HG03045 (cell line): ENCODE measurements around the gene TUT4.
"Not testable (repeated sequence)": the region's sequence is repeated elsewhere in the genome, so short reads cannot be mapped to it uniquely, and the experiment has no call there.

ENCODE experiments used
- ATAC-seq: cut with Tn5 transposase; IDR thresholded peaks from one replicate; pipeline ENCODE4 v1.9.1; 2021; ENCODE audit warnings: mild to moderate bottlenecking, moderate library complexity; ENCODE audit not compliant: unreplicated experiment

TUT4 gene, protein sequence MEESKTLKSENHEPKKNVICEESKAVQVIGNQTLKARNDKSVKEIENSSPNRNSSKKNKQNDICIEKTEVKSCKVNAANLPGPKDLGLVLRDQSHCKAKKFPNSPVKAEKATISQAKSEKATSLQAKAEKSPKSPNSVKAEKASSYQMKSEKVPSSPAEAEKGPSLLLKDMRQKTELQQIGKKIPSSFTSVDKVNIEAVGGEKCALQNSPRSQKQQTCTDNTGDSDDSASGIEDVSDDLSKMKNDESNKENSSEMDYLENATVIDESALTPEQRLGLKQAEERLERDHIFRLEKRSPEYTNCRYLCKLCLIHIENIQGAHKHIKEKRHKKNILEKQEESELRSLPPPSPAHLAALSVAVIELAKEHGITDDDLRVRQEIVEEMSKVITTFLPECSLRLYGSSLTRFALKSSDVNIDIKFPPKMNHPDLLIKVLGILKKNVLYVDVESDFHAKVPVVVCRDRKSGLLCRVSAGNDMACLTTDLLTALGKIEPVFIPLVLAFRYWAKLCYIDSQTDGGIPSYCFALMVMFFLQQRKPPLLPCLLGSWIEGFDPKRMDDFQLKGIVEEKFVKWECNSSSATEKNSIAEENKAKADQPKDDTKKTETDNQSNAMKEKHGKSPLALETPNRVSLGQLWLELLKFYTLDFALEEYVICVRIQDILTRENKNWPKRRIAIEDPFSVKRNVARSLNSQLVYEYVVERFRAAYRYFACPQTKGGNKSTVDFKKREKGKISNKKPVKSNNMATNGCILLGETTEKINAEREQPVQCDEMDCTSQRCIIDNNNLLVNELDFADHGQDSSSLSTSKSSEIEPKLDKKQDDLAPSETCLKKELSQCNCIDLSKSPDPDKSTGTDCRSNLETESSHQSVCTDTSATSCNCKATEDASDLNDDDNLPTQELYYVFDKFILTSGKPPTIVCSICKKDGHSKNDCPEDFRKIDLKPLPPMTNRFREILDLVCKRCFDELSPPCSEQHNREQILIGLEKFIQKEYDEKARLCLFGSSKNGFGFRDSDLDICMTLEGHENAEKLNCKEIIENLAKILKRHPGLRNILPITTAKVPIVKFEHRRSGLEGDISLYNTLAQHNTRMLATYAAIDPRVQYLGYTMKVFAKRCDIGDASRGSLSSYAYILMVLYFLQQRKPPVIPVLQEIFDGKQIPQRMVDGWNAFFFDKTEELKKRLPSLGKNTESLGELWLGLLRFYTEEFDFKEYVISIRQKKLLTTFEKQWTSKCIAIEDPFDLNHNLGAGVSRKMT (N-terminal part only)

DNA sequence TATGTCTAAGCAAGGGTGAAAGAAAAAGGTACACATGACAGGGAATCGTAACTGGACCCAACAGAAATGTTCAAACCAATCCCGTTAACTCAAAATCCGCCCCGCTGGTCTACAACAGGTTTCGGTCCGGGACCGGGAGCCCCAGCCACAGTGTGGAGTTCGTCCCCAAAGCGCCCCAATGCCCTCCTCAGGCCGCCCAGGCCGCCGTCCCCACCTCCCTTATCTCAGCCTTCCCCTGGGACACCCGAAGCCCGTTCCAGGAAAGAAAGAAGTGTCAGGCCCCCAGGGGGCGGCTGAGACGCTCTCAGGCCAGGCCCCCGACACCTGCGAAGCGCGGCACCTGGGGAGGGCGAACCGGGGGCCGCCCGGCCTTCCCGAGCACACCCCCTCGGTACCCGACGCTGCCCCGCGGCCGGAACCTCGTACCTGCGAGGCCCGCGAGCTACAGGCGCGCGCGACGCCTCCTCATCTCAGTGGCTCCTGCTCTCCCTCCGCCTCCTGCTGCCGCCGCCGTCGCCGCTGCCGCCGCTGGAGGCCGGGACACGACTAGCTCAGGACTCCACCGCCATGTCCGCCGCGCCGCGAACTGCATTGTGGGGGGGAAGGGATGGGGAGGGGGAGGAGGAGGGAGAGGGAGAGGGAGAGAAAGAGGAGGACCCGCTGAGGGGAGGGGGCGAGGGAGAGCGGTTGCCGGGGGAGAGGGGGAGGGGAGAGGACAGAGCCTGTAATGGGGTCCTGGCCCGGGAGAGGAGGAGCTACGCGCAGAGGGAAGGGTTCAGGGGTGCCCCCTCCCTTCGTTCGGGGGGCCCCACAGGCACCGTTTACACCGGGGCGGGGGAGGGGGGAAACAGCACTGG, at the start of gene TUT4:
Gene TUT4 (minus strand): TSS at position 588 of the 857 bp plus-strand sequence. CDS start 26,812 bp downstream, outside the sequence.
- peak; percentile 41 for ATAC-seq

DNA sequence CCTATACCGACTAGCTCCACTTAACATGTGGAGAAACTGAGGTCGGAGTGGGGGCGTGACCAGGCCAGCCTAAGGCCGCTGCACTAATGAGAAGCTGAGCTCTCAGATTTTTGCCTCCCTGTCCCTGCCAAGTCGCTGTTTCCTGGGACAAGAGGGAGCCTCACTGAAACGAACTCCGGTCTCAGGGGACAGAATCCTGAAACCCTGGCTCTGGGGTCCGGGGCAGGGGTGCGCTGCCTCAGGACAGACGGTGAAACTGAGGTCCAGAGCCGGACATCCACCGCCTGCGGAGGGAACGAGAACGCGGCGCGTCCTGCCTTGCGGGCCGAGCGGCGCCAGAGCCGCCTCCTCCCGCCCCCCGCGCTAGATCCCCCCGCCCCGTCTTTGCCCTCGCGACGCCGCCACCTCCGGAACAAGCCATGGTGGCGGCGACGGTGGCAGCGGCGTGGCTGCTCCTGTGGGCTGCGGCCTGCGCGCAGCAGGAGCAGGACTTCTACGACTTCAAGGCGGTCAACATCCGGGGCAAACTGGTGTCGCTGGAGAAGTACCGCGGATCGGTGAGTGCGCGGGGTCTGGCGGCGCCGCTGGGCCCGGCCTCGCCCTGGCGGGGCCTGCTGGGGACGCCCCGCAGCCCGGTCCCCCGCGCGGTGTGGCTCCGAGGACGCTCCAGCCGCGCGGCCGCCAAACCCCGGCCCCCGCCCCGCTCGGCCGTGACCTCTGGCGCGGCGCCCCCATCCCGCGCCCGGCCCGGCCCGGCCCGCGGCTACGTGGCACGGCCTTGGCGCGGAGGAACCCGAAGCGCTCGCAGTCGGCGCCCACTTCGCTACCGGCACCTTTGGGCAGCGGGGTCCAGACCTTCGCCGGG, 49.3 kb upstream of the TUT4 start, which contains the start of gene GPX7:
Gene GPX7 (plus strand): TSS at position 381 of the 865 bp plus-strand sequence. CDS start 39 bp downstream, at position 420.
- ATAC-seq: no peak

DNA sequence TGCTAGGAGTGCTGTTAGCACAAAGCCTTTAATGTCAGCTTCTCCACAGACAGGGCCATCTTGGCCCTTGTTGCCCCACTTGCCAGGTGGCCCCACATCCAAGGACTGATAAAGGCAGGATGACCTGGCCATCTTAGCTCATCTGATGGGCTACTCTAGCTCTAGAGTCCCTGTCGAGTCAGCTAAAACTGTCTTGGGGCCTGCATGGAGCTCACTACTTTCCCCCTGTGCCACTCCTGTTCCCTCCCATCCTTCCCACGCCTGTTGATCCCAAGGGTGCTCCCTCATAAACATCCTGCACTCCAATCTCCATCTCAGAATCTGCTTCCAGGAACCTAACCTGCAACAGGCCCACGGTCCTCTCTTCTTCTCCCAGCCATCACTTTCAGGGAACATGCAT, 48.6 kb upstream of the TUT4 start:
- no peak for ATAC-seq

DNA sequence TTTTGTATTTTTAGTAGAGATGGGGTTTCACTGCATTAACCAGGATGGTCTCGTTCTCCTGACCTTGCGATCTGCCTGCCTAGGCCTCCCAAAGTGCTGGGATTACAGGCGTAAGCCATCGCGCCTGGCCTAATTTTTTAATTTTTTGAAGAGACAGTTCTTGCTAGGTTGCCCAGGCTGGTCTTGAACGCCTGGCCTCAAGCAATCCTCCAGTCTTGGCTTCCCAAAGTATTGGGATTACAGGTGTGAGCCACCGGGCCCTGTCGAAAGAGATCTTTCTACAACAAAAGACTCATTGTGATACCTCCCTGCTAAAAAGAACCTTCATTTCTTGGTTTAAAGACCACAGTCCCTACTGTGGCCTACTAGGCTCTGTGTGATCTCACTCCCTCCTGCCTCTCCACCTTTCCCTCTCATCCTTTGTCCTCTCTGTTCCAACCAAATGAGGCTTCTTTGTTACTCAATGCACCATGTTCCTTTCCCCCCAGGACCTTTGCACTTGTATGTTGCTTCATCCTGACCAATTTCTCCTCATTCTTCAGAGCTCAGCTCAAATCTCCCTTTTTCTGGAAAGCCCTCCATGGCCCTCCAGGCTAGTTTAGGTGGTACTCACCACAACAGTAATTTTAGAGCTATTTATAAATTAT, 47.8 kb upstream of the TUT4 start:
- no peak for ATAC-seq

DNA sequence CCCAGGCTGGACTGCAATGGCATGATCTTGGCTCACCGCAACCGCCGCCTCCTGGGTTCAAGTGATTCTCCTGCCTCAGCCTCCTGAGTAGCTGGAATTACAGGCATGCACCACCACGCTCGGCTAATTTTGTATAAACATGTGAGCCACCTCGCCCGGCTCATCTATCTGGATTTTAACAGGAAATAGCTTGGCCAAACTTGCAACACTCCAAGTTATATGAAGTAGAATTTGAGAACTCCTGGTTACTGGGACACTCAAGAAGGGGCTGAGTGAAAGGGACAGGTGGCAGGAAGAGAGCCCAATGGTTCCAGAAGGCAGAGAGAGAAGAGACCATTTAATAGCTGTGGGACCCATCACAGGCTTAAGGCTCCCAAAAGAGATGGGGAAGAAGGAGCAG, 46.3 kb upstream of the TUT4 start:
- ATAC-seq: no peak

DNA sequence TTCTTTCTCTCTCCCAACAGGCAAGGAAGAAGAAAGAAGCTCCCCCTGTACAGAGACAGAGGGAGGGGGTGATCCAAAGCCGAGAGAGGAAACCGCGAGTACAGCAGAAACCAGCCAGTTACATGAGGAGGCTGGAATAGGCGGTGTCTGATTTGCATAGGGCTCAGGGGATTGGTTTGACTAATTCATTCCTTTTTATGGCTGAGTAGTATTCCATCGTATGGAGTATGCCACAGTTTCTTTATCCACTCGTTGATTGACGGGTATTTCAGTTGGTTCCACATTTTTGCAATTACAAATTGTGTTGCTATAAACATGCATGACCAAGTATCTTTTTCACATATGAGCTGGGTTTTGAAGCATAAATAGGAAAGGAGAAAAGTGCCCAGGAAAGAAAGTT, 45.8 kb upstream of the TUT4 start:
- ATAC-seq: no peak

DNA sequence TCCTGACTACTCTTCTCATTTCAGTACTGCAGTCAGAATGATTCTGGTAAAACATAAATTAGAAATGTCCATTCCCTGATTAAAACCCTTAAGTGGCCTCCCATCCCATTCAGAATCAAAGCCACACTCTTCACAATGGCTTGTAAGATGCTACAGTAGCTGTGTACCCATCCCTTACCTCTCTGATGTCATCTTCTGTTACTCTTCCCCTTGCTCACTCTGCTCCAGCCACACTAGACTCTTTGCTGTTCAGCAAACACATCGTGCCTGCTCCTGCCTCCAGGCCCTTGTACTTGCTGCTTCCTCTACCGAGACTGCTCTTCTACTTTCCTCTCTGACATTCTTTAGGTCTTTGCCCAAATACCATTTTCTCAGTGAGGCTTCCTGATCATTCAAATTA, 45.0 kb upstream of the TUT4 start:
- no peak for ATAC-seq

DNA sequence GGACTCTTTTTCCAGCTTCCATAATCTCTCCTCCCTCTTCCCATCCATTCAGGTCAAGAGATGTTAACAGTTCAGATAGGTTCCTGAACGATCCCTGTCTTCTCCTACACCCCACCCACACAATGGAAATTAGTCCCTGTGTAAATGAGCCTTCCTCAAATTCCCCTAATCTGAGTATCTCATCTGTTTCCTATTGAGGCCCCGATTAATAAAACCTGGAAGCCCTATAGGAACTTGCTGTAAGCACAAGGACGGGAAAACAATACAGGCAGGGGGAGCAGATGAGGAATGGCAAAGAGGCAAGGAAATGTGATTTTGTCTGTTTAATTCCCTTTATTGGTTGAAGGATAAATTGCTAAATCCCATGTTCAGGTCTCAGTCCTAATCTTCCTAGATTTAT, 42.2 kb upstream of the TUT4 start:
- no peak for ATAC-seq

DNA sequence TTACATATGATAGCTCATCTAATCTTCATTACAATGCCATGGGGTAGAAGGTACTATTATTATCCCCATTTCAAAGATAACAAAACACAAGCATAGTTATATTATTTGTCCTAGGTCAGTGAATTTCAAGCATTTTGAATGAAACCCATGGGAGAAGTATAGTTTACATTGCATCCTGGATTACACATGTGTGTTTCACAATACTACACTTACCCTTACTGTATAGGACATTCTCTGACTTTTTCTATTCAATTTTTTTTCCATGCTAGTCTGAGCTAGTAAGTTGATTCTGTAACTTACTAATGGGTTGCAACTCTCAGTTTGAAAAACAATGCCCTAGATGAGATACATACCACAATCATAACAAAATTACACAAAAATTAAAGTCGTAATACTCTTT, 40.6 kb upstream of the TUT4 start:
- no peak for ATAC-seq

DNA sequence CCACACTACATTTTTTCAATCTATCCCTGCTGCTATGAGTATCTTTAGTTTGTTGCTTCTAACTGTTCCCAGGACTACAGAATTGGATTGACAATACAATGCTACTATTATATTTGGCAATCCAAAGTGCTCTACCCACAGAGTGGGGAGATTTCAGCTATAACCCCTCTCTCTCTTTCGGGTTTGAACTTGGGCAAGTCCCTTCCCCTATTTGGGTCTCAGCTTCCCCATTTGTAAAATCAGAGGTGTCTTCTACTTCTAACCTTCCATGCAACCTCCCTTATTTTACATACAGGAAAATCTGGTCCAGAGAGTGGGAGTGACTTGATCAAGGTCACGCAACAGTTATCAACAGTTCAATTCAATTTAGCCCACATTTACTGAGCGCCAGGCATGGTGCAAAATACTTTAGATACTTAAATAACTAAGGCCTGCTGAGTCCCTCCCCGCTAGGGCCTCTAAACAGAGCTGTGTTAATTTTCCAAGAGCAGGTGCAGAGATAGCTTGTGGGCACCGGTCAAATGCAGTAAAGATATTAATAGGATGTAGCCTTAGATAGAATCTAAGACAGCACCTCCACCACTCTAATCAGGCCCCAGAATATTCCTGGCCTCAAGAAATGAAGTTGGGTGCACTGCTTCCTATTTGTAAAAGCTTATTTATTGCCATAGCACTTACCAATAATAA, 39.9 kb upstream of the TUT4 start:
- no peak for ATAC-seq

DNA sequence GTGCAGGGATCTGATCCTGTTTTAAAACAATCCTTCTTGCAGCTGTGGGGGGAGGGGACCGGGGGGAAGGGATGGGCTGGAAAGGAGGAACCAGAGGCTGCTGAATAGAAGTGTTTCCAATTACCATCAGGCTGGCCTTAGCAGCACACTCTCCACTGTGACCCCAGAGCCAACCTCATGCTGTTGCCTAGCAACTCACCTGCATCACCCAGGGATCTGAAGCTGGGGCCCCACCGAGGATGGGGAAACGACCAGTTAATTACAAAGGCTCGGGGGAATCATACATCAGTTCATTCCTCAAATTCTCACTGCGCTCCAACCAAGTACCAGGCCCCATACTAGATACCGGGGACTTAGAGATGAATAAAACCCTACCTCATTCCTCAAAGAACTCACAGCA, 37.4 kb upstream of the TUT4 start:
- ATAC-seq: no peak

DNA sequence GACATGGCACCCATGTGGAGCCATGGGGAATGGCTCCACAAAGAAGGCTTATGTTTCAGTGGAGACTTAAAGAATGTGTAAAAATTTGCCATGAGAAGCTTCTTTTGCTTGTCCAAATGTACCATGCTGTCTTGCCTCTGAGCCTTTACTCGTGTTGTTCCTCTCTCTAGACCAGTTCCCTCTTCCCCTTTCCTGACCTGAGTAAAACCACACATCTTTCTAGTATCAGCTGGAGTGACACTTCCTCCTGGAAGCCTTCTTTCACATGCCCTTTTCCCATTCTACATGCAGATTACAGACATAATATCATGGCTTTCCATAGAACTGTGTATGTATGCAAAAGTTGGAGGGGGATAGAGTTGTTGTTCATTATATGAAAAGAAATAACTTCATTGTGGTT, 35.6 kb upstream of the TUT4 start:
- ATAC-seq: no peak

DNA sequence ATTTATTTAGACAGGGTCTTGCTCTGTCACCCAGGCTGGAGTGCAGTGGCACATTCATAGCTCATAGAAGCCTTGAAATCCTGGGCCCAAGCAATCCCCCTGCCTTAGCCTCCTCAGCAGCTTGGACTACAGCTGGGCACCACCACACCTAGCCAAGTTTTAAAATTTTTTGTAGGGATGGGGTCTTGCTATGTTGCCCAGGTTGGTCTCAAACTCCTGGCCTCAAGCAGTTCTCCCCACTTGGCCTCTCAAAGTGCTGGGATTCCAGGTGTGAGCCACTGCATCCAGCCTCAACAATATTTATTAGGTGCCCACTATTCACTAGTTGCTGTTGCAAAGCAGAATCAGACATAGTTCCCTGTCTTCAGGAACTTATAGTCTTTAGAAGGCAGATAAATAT, 35.1 kb upstream of the TUT4 start:
- no peak for ATAC-seq

DNA sequence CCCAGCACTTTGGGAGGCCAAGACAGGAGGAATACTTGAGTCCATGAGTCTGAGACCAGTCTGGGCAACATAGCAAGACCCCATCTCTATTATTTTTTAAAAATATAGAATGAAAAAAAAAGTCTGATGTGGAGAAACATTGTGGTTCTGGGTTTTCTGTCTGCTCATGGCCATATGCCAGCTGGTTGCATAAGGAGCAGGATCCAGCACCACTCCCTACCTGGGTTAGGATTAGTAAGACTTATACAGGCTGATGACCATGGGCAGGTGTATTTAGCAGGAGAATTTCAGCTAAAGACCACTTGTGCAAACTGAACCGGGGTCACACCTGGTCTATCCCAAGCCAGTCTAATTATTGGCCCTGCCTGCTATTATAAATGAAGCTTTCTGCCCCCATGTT, 32.6 kb upstream of the TUT4 start:
- no peak for ATAC-seq

DNA sequence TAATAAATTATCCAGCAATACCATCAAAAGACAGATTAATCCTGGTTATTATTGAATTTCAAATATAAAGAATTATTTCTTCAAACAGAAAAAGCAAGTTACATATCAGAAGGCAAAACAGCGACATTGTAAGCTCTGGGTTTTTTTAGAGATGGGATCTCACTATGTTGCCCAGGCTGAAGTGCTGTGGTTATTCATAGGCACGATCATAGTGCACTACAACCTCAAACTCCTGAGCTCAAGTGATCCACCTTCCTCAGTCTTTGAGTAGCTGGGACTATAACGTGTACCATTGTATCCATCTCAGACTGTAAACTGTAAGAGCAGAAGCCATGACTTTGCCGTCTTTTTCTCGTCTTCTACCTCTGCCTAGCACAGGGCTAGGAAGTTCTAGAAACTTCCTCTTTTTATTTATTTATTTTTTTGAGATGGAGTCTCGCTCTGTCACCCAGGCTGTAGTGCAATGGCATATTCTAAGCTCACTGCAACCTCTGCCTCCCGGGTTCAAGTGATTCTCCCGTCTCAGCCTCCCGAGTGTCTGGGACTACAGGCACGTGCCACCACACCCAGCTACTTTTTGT, 29.3 kb upstream of the TUT4 start:
- no peak for ATAC-seq

DNA sequence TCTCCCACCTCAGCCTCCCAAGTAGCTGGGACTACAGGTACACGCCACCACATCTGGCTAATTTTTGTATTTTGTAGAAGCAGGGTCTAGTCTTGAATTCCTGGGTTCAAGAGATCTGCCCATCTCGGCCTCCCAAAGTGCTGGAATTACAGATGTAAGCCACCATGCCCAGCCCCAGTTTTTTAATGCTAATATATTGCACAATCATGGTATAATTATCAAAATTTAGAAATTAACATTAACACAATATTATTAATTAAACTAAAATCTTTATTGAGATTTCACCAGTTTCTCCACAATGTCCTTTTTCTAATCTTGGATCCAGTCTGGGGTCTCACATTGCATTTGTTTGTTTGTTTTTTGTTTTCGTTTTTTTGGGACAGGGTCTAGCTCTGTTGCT, 27.4 kb upstream of the TUT4 start:
- ATAC-seq: no peak

DNA sequence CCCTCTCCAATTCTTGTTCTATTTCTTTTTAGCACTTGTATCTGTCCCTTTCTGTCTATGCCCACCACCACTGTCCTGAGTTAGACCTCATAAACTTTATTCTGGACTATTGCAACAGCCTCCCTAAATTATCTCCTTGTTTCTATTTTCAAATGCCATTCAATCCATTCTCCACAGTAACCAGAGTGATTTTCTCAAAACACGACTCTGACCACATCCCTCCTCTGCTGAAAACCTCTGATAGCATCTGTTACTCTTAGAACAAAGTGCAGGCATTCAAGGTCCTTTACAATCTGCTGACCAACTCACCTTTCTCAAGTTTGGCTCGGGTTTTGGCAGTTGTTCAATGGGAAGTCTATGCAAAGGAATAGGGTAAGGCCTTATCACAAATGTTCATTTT, 26.5 kb upstream of the TUT4 start:
- no peak for ATAC-seq

DNA sequence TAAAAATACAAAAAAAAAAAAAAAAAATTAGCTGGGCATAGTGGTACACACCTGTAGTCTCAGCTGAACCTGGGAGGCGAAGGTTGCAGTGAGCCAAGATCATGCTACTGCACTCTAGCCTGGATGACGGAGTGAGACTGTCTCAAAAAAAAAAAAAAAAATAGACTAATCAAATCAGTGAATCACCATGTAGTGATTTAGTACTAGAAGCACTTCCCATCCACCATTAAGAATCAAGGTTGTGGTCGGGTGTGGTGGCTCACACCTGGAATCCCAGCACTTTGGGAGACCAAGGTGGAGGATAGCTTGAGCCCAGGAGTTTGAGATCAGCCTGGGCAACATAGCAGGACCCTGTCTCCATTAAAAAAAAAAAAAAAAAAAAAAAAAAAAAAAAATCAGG, 25.2 kb upstream of the TUT4 start:
- not testable (repeated sequence) for ATAC-seq
